GM06990 (cell line): ENCODE measurements around the gene LGALS9C.
"Not testable (repeated sequence)": the region's sequence is repeated elsewhere in the genome, so short reads cannot be mapped to it uniquely, and the experiment has no call there.

Experiments used
- DNase-seq: peaks from one replicate; pipeline ENCODE4 v3.0.0-alpha.2; 2011; ENCODE audit not compliant: insufficient read length; ENCODE audit errors: extremely low read depth
- H3K27me3 ChIP-seq: replicated peaks from 2 replicates; pipeline ENCODE4 v1.6.0; 2011; ENCODE audit warnings: low read length; ENCODE audit not compliant: control insufficient read depth, insufficient read depth
- H3K36me3 ChIP-seq: 2 replicates; pipeline ENCODE4 v1.5.1; 2011; ENCODE audit warnings: low read length; ENCODE audit not compliant: control insufficient read depth, insufficient read depth
- H3K4me3 ChIP-seq: replicated peaks from 2 replicates; pipeline ENCODE4 v1.5.1; 2011; ENCODE audit warnings: low read depth, mild to moderate bottlenecking, control low read depth, low read length

The LGALS9C gene

DNA sequence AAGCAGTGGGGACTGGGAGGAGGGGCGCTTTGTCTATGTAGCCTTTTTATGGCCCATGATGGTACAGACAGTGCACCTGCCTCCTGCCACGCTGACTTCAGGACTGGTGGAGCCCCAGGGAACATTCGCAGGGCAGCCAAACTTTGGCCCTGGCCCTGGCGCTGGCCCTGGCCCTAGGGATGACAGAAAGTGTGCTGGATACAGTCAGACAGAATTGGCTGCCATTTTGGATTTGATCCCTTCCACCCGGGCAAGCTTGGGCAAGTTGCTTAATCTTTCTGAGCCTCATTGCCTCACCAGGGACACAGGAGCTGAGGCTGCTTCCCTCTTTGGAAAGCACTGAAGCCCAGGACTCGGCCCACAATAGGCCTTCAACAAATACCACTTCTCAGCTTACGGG lies 13.4 kb downstream of the LGALS9C start:
- H3K27me3 ChIP-seq, DNase-seq, H3K36me3 ChIP-seq, H3K4me3 ChIP-seq: not testable (repeated sequence)

DNA sequence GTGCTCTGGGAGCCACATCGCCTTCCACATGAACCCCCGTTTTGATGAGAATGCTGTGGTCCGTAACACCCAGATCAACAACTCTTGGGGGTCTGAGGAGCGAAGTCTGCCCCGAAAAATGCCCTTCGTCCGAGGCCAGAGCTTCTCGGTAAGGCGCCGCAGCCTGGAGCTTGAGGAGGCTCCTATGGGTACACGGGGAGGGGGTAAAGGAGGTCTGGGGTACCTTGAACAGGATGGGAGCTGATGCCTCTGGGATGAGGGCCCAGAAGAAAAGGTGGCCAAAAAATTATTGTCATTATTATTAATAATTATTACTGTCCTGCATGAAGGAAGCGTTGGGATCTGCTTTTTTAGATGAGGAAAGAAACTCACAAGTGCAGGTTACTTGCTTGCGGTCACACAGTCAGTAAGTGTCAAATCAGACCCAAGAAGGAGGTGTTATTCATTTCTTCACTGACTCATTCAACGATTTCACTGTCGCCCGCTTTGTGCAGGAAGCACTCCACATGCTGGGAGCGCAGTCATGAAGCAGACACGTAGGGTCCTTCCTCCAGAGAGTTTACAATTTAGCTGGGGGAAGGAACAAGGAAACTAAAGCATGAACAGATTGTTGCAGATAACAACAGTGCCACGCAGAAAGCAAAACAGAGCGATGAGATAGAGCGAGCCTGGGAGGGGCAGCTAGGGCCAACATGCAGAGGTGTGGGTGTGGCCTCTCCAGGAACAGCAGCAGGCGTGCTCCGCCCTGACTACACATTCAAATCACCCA lies 16.3 kb downstream of the LGALS9C start:
- H3K36me3 ChIP-seq, DNase-seq, H3K4me3 ChIP-seq, H3K27me3 ChIP-seq: not testable (repeated sequence)

DNA sequence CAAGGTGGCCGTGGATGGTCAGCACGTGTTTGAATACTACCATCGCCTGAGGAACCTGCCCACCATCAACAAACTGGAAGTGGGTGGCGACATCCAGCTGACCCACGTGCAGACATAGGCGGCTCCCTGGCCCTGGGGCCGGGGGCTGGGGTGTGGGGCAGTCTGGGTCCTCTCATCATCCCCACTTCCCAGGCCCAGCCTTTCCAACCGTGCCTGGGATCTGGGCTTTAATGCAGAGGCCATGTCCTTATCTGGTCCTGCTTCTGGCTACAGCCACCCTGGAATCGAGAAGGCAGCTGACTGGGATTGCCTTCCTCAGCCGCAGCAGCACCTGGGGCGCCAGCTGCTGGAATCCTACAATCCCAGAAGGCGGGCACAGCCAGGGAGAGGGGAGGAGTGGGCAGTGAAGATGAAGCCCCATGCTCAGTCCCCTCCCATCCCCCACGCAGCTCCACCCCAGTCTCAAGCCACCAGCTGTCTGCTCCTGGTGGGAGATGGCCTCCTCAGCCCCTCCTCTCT lies 17.7 kb downstream of the LGALS9C start:
- not testable (repeated sequence) for H3K27me3 ChIP-seq, DNase-seq, H3K36me3 ChIP-seq, H3K4me3 ChIP-seq

DNA sequence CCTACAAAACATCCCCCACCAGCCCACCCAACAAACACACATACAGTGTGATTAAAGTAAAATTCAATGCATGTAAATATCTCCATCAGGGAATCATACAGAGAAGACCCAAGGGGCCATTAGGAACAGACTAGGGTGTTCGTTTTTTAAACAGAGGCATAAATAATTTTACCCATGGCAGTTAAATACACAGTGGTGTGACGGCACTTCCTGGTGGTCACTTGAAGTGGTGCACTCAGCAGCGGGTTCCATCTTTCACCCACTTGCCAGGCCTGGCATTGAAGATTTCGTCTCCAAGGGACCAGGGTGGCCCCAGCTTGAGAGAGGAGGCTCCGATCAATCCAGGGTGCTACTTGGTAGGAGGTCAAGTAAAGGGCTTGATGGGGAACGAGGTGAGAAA lies 20.5 kb downstream of the LGALS9C start:
- DNase-seq, H3K36me3 ChIP-seq, H3K27me3 ChIP-seq, H3K4me3 ChIP-seq: not testable (repeated sequence)

DNA sequence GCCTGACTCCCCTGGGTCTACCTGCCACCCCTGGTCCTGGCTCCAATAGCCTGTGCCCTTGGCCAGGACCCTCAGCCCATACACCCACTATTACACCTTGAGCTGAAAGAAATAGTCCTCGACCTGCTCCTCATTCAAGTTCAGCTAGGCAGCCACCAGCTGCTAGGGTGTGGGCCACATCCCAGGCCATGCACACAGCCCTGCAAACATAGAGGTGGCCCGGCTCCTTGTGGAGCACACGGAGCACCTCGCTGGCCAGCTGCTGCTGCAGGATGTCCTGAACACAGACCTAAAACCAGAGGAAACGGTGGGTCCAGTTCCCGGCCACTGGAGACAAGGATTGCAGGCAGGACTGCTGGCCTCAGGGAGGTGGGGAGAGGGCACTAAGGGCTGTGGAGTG lies 22.5 kb downstream of the LGALS9C start:
- not testable (repeated sequence) for H3K4me3 ChIP-seq, H3K27me3 ChIP-seq, H3K36me3 ChIP-seq, DNase-seq

DNA sequence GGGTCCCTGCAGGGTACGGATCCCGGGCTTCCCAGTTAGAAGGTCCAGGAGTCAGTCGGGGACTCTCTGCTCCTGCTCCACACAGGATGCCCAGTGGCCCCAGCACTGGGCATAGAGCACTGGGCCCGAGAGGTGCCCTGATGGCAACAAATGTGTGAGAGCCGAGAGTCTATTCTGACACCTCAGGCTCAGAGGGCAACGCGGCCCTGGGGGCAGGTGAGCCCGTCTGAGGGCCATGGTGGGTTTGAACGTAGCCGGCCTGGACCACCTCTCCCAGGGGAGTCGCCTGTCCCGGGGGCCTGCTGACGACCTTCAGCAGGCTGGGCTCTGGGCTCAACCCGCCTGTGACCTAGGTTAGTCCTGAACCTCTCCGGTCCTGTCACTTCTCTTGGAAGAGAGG lies 23.2 kb downstream of the LGALS9C start:
- H3K36me3 ChIP-seq, H3K4me3 ChIP-seq, H3K27me3 ChIP-seq, DNase-seq: not testable (repeated sequence)

DNA sequence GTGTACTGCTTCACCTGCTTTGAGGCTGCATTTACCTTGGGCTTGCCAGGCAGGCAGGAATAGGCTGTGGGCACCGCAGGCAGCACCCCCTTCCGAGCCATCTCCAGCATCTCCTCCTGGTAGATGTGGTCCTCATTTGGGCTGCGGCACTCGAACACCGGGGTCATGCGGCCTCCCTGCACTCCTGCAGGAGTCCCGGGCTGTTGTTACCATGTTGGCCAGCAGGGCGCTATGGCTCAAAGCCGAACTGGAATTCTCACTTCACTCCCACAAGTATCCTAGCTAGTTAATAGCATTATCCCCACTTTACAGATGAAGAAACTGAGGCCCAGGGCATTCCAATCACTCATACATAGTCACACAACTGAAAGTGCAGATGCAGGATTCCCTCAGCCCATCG lies 23.7 kb downstream of the LGALS9C start:
- H3K4me3 ChIP-seq, H3K27me3 ChIP-seq, H3K36me3 ChIP-seq, DNase-seq: not testable (repeated sequence)

DNA sequence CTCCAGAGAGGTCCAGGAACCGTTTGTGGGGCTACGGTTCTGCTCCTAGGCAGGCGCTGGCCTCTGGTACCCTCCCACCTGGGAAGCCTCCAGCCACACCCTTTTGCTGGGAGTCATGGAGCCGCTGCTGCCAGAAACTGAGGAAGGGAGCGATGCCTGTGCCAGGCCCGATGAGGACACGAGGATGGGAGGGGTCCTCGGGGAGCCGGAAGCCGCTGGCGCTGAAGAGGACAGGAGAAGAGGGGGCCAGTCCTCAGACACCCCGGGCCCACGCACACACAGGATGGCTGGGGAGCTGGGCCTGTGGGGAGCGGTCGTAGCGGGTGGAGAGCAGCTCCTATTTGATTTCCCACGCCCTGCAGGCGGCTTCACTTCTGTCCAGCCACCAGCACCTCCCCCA lies 24.2 kb downstream of the LGALS9C start:
- not testable (repeated sequence) for H3K27me3 ChIP-seq, H3K4me3 ChIP-seq, H3K36me3 ChIP-seq, DNase-seq

DNA sequence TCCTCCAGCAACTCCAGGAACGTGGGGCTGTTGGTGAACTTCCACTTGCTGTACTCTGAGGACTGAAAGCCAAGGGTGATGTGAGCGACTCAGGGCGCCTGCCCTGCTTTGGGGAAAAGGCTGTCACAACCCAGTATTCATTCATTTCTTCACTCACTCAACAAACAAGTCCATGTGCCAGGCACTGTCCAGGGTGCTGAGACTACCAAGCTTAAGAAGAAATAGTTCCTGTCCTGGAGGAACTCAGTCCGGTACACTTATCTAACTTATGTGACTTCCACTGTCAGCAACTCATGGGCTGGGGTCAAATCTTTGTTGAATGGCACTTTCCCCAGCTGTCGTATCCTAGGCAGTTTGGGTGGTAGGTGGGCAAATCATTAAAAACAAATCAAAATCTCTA lies 26.6 kb downstream of the LGALS9C start:
- not testable (repeated sequence) for DNase-seq, H3K27me3 ChIP-seq, H3K4me3 ChIP-seq, H3K36me3 ChIP-seq

DNA sequence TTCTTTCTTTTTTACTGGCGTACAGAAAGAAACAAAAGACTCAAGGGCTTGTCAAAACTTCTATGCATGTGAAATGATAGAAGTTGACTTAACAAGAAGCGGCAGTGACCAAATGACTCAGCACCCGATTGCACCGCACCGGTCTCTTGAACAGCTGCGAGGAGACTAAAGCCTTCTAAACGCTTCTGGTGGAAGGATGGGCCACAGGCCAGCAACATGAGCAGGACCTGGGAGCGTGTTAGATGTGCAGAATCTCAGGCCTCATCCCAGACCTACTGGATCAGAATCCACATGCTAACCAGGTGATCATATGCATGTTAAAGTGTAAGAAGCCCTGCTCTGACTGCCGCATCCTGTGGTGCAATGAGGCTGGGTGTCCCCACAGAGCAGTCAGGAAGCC lies 31.1 kb downstream of the LGALS9C start:
- not testable (repeated sequence) for DNase-seq, H3K36me3 ChIP-seq

DNA sequence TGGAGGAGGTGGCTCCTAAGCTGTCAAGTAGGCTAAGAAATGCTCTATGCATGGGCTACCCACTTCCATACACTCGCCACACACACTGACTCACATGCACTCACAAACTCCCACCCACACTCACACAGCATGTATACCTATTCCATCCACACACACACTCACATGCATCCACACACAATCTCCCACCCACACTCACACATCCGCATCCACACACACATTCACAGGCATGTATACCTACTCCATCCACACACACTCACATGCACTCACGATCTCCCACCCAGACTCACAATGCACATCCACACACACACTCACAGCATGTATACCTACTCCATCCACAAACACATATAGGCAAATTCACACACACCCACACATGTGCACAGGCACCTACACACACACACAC lies 32.1 kb downstream of the LGALS9C start:
- not testable (repeated sequence) for DNase-seq, H3K36me3 ChIP-seq, H3K27me3 ChIP-seq, H3K4me3 ChIP-seq

More for the DNA sequence above, 31.1 kb downstream of the LGALS9C start:
- not testable (repeated sequence) for H3K27me3 ChIP-seq, H3K4me3 ChIP-seq

DNA sequence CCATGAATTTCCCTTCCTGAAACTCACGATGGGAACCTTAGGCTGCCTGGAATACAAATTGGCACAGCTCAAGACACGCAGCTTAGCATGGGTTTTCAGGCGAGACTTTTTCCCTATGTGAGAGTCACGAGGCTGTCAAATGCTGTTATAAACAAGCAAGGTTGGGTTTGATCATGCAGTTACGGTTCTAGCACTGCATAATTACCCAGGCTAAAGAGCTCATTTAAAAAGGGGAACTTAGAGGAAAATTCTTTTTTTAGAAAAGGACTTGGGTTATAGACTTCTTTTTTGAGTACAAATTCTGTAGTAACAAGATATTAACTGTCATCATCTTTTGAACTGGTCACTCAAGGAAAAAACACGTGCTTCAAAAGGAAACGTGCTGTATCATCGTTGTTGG lies 44.5 kb downstream of the LGALS9C start:
- H3K36me3 ChIP-seq, DNase-seq, H3K4me3 ChIP-seq, H3K27me3 ChIP-seq: not testable (repeated sequence)

DNA sequence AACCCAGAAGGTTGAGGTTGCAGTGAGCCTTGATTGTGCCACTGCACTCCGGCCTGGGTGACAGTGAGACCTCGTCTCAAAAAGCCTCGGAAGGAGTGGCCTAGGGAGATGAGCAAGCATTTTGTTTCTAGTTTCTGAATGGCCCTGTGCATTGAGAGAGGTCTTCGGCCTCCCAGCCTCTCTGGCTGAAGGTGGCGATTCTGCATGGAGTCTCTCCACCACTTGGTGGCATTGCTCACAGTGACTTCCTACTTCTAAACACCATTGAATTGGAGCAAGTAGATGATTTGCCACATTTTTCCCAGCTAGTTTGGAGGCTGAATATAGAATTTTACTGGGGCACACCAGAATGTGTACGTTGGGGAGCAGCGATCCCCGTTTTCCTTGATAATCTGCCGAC lies 48.4 kb downstream of the LGALS9C start:
- not testable (repeated sequence) for H3K27me3 ChIP-seq, H3K36me3 ChIP-seq, H3K4me3 ChIP-seq, DNase-seq

DNA sequence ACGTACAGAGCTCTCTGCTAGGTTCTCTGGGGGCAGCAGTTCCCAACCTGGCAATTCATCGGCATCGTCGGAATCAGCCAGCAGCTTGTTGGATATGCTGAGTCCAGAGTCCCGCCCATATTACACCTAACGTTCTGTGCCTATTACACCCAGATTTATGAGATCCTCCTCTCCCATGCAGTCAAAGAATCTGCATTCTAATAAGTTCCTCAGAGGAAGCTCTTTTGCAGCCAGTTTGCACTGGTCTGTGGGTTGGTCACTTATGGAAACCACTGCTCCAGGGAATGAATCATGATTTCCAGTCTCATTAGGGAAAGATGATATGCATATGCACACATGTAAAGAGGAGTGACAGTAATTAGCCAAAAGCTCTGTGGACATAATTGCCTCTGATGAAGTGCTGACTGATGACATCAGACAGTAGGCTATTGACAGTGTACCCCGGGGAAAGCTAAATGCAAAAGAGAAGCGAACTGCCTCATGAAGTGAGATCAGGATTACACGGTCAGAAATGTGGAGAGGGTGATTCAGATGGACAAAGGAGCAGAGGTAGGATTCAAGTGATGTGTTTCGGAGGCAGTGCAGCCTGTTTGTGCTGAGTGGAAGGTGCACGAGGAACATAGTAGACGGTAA lies 49.7 kb downstream of the LGALS9C start:
- H3K4me3 ChIP-seq, H3K27me3 ChIP-seq, DNase-seq, H3K36me3 ChIP-seq: not testable (repeated sequence)
